GM18909 (cell line): Measurements from ENCODE around the gene CFAP54.
"Not testable (repeated sequence)": the region's sequence is repeated elsewhere in the genome, so short reads cannot be mapped to it uniquely, and the experiment has no call there.

Source experiments
- ATAC-seq: cut with Tn5 transposase; IDR thresholded peaks from one replicate; pipeline ENCODE4 v1.9.1; 2021; ENCODE audit warnings: mild to moderate bottlenecking; ENCODE audit not compliant: unreplicated experiment, poor library complexity

CFAP54 gene

GRCh38 chr12:96471368-96472050 is 17.9 kb upstream of the CFAP54 start:
- ATAC-seq = no peak

DNA sequence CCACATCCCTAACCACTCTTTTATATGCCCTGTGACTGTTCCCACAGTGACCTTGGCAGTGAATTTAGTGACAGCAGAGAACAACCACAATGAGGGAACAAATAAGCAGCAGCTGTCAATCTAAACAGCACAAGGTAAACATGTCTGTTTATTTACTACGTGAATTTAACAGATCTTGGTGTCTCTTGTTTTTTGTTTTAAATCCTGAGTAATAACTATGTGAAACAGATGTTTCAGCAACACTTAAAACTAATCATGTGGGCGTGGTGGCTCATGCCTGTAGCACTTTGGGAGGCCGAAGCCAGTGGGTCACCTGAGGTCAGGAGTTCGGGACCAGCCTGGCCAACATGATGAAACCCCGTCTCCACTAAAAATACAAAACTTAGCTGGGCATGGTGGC is 17.0 kb upstream of the CFAP54 start:
- no peak for ATAC-seq

- ATAC-seq = no peak
Measured at GRCh38 chr12:96473394-96474093, 15.8 kb upstream of the CFAP54 start.

GRCh38 chr12:96474206-96474605 is 15.2 kb upstream of the CFAP54 start:
- ATAC-seq = no peak

DNA sequence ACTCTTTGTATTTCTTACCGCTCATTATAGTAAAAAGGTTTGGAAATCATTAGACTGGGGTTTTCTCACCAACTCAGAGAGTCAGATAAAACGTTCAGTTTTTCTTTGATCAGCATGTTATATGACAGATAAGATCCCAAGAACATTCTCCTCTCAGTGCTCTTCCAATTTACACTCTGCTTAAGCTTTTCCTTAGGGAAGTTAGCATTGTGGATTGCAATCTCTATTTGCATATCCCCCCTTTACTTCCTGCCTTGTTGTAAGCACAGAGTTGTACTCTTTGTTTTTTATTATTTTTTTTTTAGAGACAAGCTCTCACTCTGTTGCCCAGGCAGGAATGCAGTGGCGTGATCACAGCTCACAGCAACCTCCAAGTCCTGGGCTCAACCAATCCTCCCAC is 11.4 kb upstream of the CFAP54 start:
- no peak for ATAC-seq

DNA sequence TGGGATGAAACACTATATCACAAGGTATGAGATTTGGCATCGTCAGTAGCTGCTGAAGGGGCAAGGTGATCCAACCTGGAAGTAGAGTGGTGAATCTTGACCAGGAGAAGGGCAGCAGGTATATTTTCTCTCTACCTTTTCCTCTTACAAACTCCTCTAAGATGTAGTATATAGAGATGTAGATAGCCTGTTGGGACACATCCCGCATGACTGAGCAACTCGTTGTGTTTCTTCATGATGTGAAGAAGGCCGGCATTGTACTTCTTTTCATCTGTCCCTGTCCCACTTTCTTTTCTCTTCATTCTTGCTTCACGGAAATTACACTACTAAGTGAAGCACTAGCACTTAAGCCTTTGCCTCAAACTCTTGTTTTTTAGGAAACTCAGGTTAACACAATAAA is 7.3 kb upstream of the CFAP54 start:
- ATAC-seq = no peak

DNA sequence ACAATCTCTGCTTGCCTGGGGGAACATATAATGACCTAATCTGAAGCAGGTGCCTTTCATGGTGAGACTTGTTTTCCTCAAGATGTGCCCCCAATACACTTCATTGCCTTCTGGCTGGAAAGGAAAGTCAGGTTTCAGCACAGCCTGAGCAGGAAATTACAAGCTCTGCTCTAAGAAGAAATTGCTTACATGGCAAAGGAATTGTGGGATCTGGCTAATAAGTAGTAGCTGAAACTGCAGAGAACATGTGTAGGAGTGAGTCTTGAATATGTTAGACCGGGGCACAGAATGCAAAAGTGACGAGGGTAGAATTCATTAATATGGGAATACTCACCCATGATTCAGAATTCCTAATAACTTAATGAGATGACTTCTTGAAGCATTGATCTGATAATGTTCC is 6.3 kb upstream of the CFAP54 start:
- ATAC-seq = no peak

DNA sequence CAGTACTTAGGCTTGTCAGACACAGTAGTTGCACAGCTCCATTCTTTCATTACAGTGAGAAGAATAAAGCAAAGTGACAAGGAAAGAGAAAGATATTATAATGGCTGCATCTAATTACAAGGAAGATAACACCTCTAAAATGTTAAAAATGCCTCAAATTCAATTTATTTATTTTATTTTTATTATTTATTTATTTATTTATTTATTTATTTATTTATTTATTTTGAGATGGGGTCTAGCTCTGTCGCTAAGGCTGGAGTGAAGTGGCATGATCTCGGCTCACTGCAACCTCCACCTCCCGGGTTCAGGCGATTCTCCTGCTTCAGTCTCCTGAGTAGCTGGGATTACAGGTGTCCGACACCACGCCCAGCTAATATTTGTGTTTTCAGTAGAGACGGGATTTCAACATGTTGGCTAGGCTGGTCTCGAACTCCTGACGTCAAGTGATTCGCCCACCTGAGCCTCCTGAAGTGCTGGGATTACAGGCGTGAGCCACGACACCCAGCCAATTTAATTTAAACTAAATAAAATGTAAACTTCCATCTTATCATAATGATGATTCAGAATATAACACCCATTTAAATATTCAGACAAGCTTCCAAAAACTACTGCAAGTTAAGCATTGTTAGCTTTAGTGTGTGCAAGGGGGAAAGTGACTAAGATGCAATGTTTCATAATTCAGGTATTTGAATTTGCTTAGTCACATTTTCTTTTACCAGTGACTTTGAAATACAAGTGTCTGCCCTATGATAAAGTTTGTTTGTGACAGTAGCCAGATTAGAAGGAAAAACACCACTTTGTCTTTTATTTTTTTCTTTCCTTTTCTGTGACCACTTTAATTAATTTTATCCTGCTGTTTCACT is 2.4 kb upstream of the CFAP54 start:
- no peak for ATAC-seq

DNA sequence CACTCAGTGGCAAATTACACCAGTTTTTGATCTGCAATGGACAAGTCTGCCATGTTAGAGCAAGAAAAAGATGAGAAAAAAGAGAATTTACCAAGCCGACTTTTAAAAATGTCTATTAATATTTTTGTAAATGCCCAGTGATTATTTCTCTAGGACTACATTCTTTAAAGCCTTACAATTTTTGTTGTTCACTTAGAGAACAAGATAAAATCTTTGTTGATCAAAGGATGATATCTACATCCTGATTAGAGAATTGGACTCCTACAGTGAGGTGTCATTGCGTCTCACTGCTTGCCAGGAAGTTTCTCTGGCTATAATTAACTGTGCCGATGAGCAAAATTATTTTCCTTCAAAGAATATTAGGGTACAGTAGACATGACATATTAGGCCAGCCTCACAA is 1.7 kb upstream of the CFAP54 start:
- no peak for ATAC-seq

GRCh38 chr12:96493106-96493505 is 3.7 kb downstream of the CFAP54 start:
- ATAC-seq = no peak

- not testable (repeated sequence) for ATAC-seq
Measured at GRCh38 chr12:96494154-96494553, 4.8 kb downstream of the CFAP54 start.

- no peak for ATAC-seq
Measured at GRCh38 chr12:96495155-96495554, 5.8 kb downstream of the CFAP54 start.

GRCh38 chr12:96495841-96496545 is 6.6 kb downstream of the CFAP54 start:
- no peak for ATAC-seq

DNA sequence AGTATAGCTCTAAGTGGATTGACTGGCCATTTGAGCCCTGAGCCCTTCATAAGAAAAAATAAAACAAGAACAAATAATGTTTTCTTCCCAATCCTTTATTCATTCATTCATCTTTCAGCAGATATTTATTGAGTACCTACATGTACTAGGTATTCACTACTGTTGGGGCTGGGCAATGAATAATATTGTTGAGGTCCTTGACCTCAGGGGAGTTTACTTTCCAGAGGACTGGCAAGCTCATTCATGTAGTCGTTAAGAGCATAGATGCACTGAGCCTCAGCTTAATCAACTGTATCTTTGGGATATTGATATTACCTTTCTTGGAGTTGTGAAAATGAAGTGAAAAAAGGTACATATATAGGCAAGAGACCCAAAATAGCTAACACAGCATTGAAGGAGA is 7.6 kb downstream of the CFAP54 start:
- ATAC-seq = no peak

DNA sequence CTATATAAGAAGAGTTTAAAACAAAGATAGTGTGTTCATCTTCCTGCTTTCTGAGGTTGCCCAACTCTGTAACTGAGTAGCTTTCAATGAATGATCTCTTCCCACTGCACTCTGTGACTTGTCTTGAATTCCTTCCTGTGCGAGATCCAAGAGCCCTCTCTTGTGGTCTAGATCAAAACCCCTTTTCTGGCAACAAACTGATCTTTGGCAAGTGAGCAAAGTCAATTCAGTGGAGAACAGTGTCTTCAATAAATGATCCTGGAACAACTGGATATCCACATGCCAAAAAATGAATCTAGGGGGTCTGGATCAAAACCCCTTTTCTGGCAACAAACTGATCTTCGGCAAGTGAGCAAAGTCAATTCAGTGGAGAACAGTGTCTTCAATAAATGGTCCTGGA is 8.5 kb downstream of the CFAP54 start:
- no peak for ATAC-seq

DNA sequence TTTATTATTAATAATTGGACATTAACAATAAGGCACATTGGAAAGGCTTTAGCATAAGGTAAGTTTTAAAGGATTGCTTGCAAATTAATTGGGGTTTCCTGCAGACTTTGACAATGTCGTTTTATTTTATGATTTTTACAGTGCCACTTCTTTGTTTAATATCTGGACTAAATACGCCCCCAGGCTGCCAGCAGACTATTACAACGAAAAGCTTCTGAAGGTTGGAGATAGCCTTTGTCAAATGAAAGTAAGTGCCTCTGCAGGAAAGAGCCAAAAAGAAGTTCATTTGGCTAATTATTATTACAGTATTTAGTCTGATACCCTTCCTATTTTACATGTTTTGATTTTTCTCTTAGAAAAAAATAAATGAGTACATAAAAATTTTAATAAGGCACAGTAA is 11.3 kb downstream of the CFAP54 start:
- ATAC-seq = peak; percentile 26

- peak; percentile 92 for ATAC-seq
Measured at GRCh38 chr12:96501133-96501761, 11.9 kb downstream of the CFAP54 start.

DNA sequence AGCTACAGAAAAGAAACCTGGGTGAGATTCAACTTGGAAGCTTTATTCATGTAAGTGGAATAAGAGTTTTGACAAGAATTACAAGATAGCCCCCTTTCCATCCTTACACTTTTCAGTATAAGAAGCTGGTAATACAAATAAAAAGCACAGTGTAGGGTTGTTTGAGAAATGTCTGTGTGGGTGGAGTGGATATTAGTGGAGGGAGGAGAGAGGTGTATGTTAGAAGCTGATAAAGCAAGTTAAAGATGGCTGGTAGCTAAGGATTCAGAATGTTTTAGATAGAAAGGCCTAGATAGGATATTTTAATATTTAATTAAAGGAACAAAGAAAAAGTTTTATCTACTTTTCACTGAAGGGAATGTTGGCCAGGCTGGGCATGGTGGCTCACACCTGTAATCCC is 12.5 kb downstream of the CFAP54 start:
- ATAC-seq = no peak

DNA sequence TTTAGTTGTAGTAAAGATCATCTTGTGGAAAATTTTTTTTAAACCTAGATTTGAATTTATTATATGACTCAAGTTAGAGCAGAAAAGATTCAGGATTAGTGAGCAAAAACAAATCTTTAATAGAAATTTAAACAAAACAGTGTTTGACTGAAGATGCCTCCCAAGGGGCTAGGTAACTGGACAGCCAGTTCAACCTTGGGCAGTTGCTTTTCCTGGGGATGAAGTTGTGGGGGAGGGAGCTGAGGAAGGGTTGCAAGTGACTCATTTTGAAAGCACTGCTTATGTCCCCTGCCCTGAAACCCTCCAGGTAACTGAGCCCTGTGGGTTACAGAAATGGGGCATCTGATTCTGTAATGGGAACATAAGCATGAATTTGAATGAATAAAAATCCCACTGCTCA is 13.1 kb downstream of the CFAP54 start:
- ATAC-seq = peak; percentile 59

GRCh38 chr12:96502949-96503532 is 13.7 kb downstream of the CFAP54 start:
- ATAC-seq = no peak
